AG09309 (cell line): ENCODE measurements around the gene MTREX.
"Not testable (repeated sequence)": the region's sequence is repeated elsewhere in the genome, so short reads cannot be mapped to it uniquely, and the experiment has no call there.

Experiments used
- DNase-seq: peaks from one replicate; pipeline ENCODE4 v3.0.0-alpha.2; 2010; ENCODE audit warnings: low read depth
- H3K4me3 ChIP-seq: 2 replicates; pipeline ENCODE4 v1.5.1; 2011; ENCODE audit warnings: mild to moderate bottlenecking, low read depth, low read length, moderate library complexity; ENCODE audit not compliant: control insufficient read depth
- CTCF ChIP-seq: IDR thresholded peaks from 2 replicates; pipeline ENCODE4 v1.5.1; 2011; ENCODE audit warnings: mild to moderate bottlenecking, low read depth, low read length, inconsistent platforms; ENCODE audit not compliant: insufficient read depth, control insufficient read depth; ENCODE audit errors: missing control alignments

MTREX gene

GRCh38 chr5:55308254-55308836 is 556 bp downstream of the MTREX start:
- peak; percentile 2 for TF ChIP-seq CTCF
- H3K4me3 ChIP-seq = peak overlapping the region; percentile 90
- no peak for DNase-seq

DNA sequence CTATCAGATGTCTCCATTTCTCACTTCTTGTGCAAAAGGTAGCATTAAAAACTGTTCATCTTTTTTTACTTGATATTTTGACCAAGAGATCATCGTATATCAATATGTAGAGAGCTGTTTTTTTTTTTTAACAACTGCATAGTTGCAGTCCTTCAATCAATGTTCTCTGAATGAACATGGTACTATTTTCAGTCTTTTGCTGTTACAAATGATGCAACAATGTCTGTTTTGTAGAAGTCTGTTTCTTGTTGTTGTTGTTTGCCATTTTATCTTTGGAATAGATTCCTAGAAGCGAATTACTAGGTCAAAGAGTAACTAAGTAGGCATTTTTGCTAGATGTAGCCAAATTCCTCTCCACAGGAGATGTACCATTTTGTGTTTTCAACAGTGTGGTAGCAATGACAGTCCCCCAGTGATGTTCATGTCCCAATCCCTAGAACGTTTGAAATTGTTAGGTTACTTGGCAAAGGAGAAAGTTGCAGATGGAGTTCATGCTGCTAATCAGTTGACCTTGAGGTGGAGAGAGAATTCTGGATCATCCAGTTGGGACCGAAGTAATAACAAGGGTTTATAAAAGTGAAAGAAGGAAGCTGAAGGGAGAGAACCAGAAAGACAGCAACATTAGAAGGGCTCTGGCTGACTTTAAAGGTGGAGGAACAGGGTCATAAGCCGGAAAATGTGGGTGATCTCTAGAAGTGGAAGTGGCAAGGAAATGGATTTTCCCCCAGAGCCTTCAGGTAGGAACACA is 6.3 kb downstream of the MTREX start:
- no peak overlapping the region for H3K4me3 ChIP-seq
- no peak for TF ChIP-seq CTCF
- no peak for DNase-seq

DNA sequence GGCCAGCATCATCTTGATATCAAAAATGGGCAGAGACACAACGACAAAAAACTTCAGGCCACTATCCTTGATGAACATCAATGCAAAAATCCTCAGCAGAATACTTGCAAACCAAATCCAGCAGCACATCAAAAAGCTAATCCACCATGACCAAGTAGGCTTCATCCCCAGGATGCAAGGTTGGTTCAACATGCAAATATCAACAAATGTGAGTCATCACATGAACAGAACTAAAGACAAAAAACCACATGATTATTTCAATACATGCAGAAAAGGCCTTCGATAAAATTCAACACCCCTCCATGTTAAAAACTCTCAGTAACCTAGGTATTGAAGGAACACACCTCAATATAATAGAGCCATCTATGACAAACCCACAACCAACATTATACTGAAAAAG is 8.5 kb downstream of the MTREX start:
- DNase-seq = no peak
- TF ChIP-seq CTCF = no peak
- H3K4me3 ChIP-seq = no peak overlapping the region

DNA sequence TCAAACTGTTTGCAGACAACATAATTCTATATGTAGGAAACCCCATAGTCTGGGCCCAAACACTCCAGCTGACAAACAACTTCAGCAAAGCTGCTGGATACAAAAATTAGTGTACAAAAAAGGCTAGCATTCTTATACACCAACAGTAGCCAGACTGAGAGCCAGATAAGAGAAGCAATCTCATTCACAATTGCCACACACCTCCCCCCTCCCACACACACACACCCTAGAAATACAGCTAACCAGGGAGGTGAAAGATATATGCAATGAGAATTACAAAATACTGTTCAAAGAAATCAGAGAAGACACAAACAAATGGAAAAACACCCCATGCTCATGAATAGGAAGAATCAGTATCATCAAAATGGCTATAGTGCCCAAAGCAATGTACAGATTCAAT is 9.0 kb downstream of the MTREX start:
- no peak overlapping the region for H3K4me3 ChIP-seq
- no peak for DNase-seq
- no peak for TF ChIP-seq CTCF

DNA sequence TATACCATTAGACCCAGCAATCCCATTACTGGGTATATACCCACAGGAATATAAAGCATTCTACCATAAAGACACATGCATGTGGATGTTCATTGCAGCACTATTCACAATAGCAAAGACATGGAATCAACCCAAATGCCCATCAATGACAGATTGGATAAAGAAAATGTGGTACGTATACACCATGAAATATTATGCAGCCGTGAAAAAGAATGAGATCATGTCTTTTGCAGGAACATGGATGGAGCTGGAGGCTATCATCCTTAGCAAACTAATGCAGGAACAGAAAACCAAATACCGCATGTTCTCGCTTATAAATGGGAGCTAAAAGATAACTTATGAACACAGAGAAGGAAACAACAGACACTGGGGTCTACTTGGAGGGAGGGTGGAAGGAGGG is 10.4 kb downstream of the MTREX start:
- H3K4me3 ChIP-seq, DNase-seq: not testable (repeated sequence)

DNA sequence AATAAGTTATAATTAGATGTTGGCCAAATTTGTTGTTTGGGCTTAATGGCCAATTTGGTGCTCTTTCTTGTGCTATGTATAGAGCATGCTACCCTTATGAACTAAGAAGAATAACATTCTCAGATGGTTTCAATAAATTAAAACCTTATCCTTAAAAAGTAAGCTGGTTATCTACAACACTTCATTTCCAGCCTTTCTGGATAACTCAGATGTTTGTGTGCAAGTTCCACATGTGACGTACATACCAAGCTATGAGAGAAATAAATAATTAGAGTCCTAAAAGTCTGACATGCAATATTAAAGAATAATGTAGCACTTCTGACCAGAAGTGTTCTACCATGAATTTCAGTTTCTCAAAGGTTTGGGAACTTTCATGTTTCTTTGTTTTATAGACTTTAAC is 11.7 kb downstream of the MTREX start:
- no peak for DNase-seq
- TF ChIP-seq CTCF = no peak

GRCh38 chr5:55320571-55320970 is 12.8 kb downstream of the MTREX start:
- TF ChIP-seq CTCF = no peak
- H3K4me3 ChIP-seq = no peak overlapping the region
- DNase-seq = no peak

More for the DNA sequence above, 11.7 kb downstream of the MTREX start:
- no peak overlapping the region for H3K4me3 ChIP-seq
